HCT116 (cell line): ENCODE measurements around the gene PPM1H.

Experiments
- EZH2 ChIP-seq: fragments of 200-600 bp; sonication (generic); IDR thresholded peaks from 2 replicates; pipeline ENCODE4 v1.6.1; 2017; ENCODE audit warnings: antibody characterized with exemption, mixed run types
- EZH2phosphoT487 ChIP-seq: fragments of 200-600 bp; IDR thresholded peaks from 2 replicates; pipeline ENCODE4 v1.6.1; 2018; ENCODE audit warnings: antibody characterized with exemption, borderline replicate concordance
- MAX ChIP-seq: IDR thresholded peaks from 2 replicates; pipeline ENCODE4 v1.6.1; 2012
- SP1 ChIP-seq: IDR thresholded peaks from 2 replicates; pipeline ENCODE4 v1.6.1; 2012; ENCODE audit warnings: low read depth
- TF ChIP-seq, protein P1 (sequence below), 3 experiments: fragments of 200-600 bp in 1 of 3; sonication (generic) in 1 of 3; IDR thresholded peaks in 2 of 3; conservative IDR thresholded peaks in 1 of 3; 2 replicates each; pipeline ENCODE4 v1.5.1; 2012 to 2017; ENCODE audit warnings: low read depth in 2 of 3, low read length in 2 of 3, antibody characterized with exemption in 1 of 3, borderline replicate concordance in 1 of 3, control low read depth in 1 of 3, mild to moderate bottlenecking in 1 of 3, mixed read lengths in 1 of 3, mixed run types in 1 of 3, moderate library complexity in 1 of 3; ENCODE audit not compliant: insufficient read depth in 1 of 3

DNA sequence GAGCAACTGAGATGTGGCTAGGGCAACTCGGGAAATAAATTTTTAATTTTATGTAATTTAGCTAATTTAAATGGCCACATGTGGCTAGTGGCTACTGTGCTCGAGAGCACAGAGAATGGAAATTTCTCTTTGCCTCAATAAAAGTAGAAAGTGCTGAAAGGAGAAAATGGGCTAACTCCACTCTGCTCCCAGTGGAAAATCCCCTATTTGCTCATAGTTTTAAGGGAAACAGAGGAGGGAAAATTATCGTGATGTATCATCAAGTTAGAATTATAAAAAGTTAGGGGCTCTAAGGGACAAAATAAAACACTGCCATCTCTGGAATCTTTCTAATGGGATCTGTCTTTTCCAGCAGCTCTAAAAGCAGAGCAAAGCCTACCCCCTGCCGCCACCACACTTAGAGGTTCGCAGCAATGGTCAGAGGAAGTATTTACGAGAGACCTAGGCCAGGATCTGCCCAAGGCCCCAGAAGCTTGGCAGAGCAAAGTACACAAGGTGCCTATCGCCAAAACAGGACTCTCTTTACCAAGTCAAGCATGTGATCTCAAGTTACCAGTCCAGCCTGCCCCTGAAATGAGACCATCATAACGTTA lies 220.7 kb downstream of the PPM1H start:
- TF ChIP-seq, protein P1, sequence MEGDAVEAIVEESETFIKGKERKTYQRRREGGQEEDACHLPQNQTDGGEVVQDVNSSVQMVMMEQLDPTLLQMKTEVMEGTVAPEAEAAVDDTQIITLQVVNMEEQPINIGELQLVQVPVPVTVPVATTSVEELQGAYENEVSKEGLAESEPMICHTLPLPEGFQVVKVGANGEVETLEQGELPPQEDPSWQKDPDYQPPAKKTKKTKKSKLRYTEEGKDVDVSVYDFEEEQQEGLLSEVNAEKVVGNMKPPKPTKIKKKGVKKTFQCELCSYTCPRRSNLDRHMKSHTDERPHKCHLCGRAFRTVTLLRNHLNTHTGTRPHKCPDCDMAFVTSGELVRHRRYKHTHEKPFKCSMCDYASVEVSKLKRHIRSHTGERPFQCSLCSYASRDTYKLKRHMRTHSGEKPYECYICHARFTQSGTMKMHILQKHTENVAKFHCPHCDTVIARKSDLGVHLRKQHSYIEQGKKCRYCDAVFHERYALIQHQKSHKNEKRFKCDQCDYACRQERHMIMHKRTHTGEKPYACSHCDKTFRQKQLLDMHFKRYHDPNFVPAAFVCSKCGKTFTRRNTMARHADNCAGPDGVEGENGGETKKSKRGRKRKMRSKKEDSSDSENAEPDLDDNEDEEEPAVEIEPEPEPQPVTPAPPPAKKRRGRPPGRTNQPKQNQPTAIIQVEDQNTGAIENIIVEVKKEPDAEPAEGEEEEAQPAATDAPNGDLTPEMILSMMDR (IDR thresholded peaks at IDR 0.05 in 2 of 3, conservative IDR thresholded peaks at IDR 0.05 in 1 of 3; ENCODE audit: borderline replicate concordance in 1 of 3, insufficient read depth in 1 of 3, low read depth in 2 of 3, low read length in 2 of 3) = no peak
- TF ChIP-seq EZH2phosphoT487 (no peak), EZH2 (no peak), MAX (no peak), SP1 (no peak)
